Activated T-helper 1 cell treated with anti-CD3 and anti-CD28 coated beads, Interleukin-12 subunit alpha, Interleukin-12 subunit beta, Interleukin-2, Interleukin-4 antibody, amounts not matched to agents 30 ng/mL and 10 ng/mL and 1 ng/mL, durations not matched to agents 14 hours and 24 hours and 36 hours (primary cell): ENCODE measurements around the gene DAPK2. TPM values are rescaled to one million over a fixed set of nuclear protein-coding genes. Genes with fewer than 3 reads are reported as not detected.
A peak's percentile ranks its signal among the peaks of the same experiment; 100 is the strongest.

ENCODE experiments used
- DNase-seq: peaks from one replicate; pipeline ENCODE4 v3.0.0; 2021; ENCODE audit warnings: low spot score
- H3K27ac Mint-ChIP-seq: one replicate; pipeline ENCODE4 v1.8.0; 2021; ENCODE audit warnings: mild to moderate bottlenecking, mixed read lengths
- H3K27me3 Mint-ChIP-seq: one replicate; pipeline ENCODE4 v1.8.0; 2022; ENCODE audit warnings: mild to moderate bottlenecking, moderate library complexity, mixed read lengths; ENCODE audit not compliant: insufficient read depth
- H3K36me3 Mint-ChIP-seq: one replicate; pipeline ENCODE4 v1.8.0; 2021; ENCODE audit warnings: low read depth, mixed read lengths
- H3K4me1 Mint-ChIP-seq: one replicate; pipeline ENCODE4 v1.8.0; 2021; ENCODE audit warnings: low read depth, mixed read lengths
- H3K4me3 Mint-ChIP-seq: one replicate; pipeline ENCODE4 v1.8.0; 2021; ENCODE audit warnings: mild to moderate bottlenecking, moderate library complexity, mixed read lengths
- H3K9me3 Mint-ChIP-seq: one replicate; pipeline ENCODE4 v1.8.0; 2021; ENCODE audit warnings: mixed read lengths
- intact Hi-C: fragments of 100-400 bp; cut with micrococcal nuclease; formaldehyde crosslinking; loops from one replicate; pipeline ENCODE4 v1.15.1; 2024
- total RNA-seq: library from RNA; stranded (reverse); gene quantifications from 2 replicates; pipeline ENCODE4 v1.2.3, GENCODE V29; 2022

DAPK2 gene
- total RNA-seq, 1 donor from 2014 or later, result 8.7 TPM

DNA sequence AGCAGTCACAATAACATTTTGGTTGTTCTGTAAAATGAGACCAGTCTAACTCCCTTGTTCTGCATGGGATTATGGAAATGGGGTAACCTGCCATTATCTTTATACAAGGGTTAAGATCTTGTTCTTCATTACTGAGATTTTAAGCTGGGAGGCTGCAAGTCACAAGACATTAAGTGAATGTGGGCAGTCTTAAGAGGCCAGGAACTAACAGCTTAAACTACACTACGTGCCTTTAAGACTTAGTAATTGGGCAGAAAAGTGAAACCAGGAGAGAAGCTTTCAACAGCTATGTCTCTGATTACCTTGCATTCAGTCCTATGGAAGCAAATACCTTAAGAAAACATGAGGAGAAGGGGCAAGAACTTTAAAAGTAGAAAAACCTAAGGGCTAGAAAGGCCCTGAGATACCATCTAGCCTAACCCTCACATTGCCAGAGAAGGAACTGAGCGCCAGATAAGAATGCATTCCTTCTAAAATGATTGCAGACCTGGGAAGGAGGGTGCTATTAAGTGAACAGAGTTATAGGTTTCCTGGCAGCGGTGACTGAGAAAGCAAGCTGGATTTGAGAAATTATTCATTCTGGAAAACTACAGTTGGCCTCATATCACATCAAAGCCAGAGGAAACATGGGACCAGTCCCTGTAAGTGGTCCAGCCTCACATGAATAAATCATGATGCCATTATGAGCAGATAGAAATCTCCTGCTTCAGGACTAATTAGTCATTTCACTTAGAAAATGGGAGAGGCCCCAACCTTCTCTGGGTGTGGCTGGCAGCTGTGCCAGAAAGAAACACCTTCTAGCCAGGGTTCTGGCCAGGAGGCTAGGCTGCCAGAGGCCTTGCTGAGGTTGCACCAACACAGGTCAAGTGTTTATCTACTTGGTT lies 32.9 kb downstream of the DAPK2 start:
- intact Hi-C loops, result no loop called here
- Mint-ChIP-seq H3K36me3 (no peaks in the 10 kb centered on the region), H3K27ac (no peak overlapping the region), H3K27me3 (no peaks in the 10 kb centered on the region), H3K4me1 (peaks cover 47% of the 10 kb centered on the region), H3K4me3 (no peak overlapping the region), H3K9me3 (no peaks in the 10 kb centered on the region)
- DNase-seq, result no peak

DNA sequence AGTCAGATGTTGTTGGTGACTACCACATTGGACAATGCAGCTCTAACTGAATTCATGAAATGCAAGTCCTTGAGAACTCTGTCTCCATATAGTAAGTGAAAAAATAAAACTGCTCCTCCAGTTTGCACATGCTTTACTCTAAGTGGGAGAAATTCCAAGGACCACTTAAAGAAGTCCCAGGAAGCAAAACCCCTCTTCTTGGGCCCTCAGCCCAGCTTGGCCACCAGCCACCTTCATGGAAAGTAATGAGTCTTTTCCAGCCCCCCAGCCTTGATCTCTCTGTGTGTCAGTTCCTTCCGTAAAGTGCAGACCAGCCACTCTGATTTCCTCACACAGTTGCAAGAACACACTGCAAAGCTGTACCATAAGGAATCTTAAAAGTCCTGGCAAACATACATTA lies 34.5 kb downstream of the DAPK2 start:
- H3K4me1 Mint-ChIP-seq, result peaks cover 61% of the 10 kb centered on the region
- no peaks in the 10 kb centered on the region for H3K36me3 Mint-ChIP-seq
- peak overlapping the region; percentile 4 for H3K4me3 Mint-ChIP-seq
- DNase-seq, result no peak
- intact Hi-C loops, result loop anchor here (1.0 to 2.0 kb wide), 5 partner anchors 17 to 81 kb away; partner anchors contain the start of genes CIAO2A and DAPK2
- no peaks in the 10 kb centered on the region for H3K27me3 Mint-ChIP-seq
- H3K27ac Mint-ChIP-seq, result peak overlapping the region; percentile 72
- no peaks in the 10 kb centered on the region for H3K9me3 Mint-ChIP-seq

DNA sequence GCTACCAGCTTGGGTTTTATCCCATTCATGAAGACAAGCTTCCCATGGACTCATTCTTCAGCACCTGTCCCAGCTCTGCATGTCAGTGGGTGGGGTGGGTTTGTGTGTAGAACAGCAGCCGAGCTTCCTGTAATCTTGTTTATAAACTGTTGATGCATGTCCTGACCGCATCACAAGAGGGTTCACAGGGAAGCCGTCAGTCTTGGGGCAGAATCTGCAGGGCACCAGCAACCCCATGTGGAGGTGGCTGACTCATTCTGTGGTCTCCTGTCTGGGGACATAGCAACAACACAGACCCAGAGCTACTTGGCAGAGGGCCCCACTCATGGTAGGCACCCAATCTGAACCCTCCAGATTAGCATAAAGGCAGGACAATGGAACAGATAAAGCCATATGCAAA lies 35.6 kb downstream of the DAPK2 start:
- peak; percentile 79 for DNase-seq
- intact Hi-C loops, result loop anchor here (1.0 to 2.0 kb wide), 6 partner anchors 18 to 118 kb away; partner anchors contain the start of genes CIAO2A and DAPK2

DNA sequence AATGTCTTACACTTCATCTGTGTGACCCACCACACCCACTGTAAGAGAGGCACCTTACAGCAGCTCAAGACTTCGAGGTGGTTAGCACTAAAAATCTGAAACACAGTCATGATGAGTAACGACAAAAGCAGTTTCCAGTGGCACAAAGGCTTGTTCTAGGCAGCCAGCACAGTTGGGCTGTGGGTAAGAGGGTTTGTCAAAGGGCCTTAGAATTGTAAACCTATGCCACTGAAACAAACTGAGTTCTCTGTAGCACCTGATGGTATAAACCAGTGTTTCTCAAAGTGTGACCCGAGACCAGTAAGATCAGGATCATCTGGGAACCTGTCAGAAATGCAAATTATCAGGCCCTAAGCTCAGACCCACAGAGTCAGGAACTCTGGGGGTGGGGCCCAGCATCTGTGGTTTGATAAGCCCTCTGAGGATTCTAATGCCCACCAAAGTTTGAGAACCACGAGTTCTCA lies 36.5 kb downstream of the DAPK2 start:
- Mint-ChIP-seq H3K4me3 (peak overlapping the region; percentile 55), H3K27me3 (no peaks in the 10 kb centered on the region), H3K27ac (peak overlapping the region; percentile 87), H3K9me3 (no peaks in the 10 kb centered on the region), H3K4me1 (peaks cover 68% of the 10 kb centered on the region), H3K36me3 (no peaks in the 10 kb centered on the region)
- peak; percentile 39 for DNase-seq
- intact Hi-C loops, result loop anchor here (1.0 to 2.0 kb wide), 8 partner anchors 12 to 175 kb away; partner anchors contain the start of gene CIAO2A

More for the DNA sequence above, 35.6 kb downstream of the DAPK2 start:
- Mint-ChIP-seq H3K27me3 (no peaks in the 10 kb centered on the region), H3K27ac (peak overlapping the region; percentile 87), H3K36me3 (no peaks in the 10 kb centered on the region), H3K4me1 (peaks cover 61% of the 10 kb centered on the region), H3K9me3 (no peaks in the 10 kb centered on the region), H3K4me3 (peak overlapping the region; percentile 64)

DNA sequence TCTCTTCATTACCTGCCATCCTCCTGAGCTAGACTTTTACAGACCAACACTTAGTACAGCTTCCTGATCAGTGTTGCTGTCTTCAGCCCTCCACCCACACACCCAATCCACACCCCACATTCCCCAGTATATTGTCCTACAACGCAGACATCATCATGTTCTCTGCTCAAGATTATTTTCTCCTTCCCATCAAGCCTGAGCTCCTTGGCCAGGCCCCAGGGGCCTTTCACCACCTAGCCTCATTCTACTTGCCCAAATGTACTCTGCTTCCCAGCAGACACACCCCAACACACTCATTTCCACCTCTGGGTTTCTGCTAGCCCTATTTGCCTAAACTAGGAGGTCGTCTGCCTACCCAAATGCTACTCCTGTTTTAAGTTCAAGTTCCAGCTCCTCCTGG lies 37.0 kb downstream of the DAPK2 start:
- H3K27ac Mint-ChIP-seq, result peak overlapping the region; percentile 87
- peak overlapping the region; percentile 55 for H3K4me3 Mint-ChIP-seq
- H3K4me1 Mint-ChIP-seq, result peaks cover 74% of the 10 kb centered on the region
- no peaks in the 10 kb centered on the region for H3K9me3 Mint-ChIP-seq
- H3K27me3 Mint-ChIP-seq, result no peaks in the 10 kb centered on the region
- intact Hi-C loops, result loop anchor here (1.0 to 2.0 kb wide), 3 partner anchors 11 to 174 kb away; no protein-coding TSS in a partner anchor
- no peaks in the 10 kb centered on the region for H3K36me3 Mint-ChIP-seq
- DNase-seq, result no peak

DNA sequence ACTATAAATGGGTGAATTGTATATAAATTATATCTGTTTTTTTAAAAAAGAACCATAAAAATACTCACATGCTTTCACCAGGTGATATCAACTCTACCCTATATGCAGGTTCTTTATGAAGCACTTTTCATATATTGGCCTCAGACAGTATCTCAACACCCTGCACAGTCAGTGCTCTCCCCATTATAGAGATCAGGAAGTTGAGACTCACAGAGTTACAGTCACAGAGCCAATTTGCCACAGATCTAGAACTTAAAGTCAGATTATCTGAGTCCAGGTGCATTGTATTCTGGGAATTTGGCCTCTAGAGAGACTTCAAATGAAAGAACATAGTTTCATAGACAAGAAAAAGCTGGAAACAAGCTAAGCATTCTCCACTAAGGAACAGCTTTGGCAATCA lies 38.1 kb downstream of the DAPK2 start:
- DNase-seq, result no peak
- Mint-ChIP-seq H3K27me3 (no peaks in the 10 kb centered on the region), H3K4me1 (peaks cover 80% of the 10 kb centered on the region), H3K36me3 (peaks cover 4% of the 10 kb centered on the region), H3K27ac (no peak overlapping the region), H3K9me3 (no peaks in the 10 kb centered on the region), H3K4me3 (no peak overlapping the region)
- intact Hi-C loops, result loop anchor here (2.0 kb wide), 1 partner anchor 173 kb away; no protein-coding TSS in a partner anchor

DNA sequence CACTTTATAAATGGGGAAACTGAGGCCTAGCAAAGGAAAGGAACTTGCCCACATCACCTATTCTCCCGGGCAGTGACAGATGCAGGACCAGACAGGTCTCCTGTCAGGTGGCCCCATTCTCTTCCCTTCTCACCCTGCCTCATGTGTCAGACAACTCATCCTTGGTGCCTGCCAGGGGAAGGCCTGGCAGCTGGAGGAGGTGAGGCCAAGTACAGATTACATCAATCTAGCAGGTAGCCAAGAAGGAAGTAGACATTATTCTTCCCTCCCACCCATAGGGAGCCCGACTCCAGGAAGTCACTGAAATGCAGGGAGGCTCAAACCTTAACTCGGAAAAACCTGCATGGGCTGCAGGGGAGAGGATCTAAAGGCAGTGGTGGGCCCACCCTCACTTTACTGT lies 39.6 kb downstream of the DAPK2 start:
- intact Hi-C loops, result no loop called here

DNA sequence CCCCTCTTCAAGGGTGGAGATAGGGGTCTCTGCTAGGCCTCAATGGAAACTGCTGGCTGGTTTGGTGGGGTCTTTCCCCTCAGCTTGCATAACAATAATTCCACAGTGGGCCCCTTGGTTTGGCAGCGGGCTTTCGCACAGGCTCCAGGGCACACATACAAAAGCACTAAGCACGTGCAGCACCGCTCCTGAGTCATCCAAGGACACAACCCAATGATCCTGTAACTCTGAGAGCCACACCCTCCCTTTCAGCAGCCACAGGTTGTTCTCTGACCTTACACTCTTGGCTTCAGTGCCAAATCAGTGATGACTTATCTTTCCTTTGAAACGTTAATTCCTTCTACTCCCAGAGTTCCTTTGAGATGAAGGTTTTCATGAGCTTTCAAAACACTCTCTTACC lies 41.7 kb downstream of the DAPK2 start:
- intact Hi-C loops, result no loop called here
- Mint-ChIP-seq H3K9me3 (no peaks in the 10 kb centered on the region), H3K27ac (no peak overlapping the region), H3K4me3 (no peak overlapping the region), H3K4me1 (peaks cover 73% of the 10 kb centered on the region), H3K27me3 (peaks cover 2% of the 10 kb centered on the region), H3K36me3 (peaks cover 4% of the 10 kb centered on the region)
- no peak for DNase-seq

More for the DNA sequence above, 39.6 kb downstream of the DAPK2 start:
- Mint-ChIP-seq H3K4me3 (no peak overlapping the region), H3K27ac (no peak overlapping the region), H3K27me3 (no peaks in the 10 kb centered on the region), H3K9me3 (no peaks in the 10 kb centered on the region), H3K4me1 (peaks cover 74% of the 10 kb centered on the region), H3K36me3 (peaks cover 4% of the 10 kb centered on the region)
- no peak for DNase-seq

DNA sequence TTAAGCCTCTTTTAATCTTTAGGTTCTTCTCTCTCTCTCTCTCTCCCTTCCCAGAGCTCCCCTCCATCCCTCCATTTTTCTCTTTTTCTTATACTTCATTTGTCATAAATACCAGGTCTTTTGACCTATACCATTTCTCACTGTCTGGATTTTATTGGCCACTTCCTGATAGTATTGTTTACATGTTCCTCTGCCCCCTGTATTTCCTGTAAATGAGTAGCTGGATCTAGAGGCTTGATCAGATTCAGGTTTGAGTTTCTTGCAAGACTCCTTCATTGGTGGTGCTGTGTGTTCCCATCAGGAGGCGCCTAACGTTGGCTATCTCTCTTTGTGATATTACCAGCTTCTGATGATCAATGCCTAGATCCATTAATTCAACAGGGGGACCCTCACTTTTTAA lies 42.2 kb downstream of the DAPK2 start:
- Mint-ChIP-seq H3K27me3 (peaks cover 2% of the 10 kb centered on the region), H3K4me3 (no peak overlapping the region), H3K27ac (peak overlapping the region; percentile 72)

DNA sequence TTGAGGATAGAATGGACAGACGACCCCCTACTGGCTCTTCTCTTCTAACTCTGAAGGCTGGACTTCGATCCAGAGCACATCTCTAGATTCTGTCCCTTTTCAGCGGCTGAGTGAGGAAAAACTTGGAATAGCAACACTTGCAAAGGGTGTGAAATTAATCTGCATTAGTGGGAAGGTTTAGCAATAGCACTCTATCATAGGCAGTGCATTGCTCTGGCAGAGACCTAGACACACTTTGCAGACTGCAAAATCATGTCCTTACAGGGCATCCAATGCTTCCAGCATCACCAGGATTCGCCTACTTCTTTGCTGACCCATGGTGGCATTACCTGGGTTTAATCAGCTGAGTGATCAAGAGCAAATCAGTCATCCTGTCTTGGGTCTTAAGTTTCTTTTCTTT lies 43.1 kb downstream of the DAPK2 start:
- H3K27me3 Mint-ChIP-seq, result peaks cover 2% of the 10 kb centered on the region
- peaks cover 4% of the 10 kb centered on the region for H3K36me3 Mint-ChIP-seq
- no peak overlapping the region for H3K4me3 Mint-ChIP-seq
- H3K9me3 Mint-ChIP-seq, result no peaks in the 10 kb centered on the region
- H3K4me1 Mint-ChIP-seq, result peaks cover 73% of the 10 kb centered on the region
- intact Hi-C loops, result no loop called here
- DNase-seq, result no peak
- H3K27ac Mint-ChIP-seq, result no peak overlapping the region

More for the DNA sequence above, 42.2 kb downstream of the DAPK2 start:
- DNase-seq, result no peak
- Mint-ChIP-seq H3K9me3 (no peaks in the 10 kb centered on the region), H3K4me1 (peaks cover 73% of the 10 kb centered on the region), H3K36me3 (peaks cover 4% of the 10 kb centered on the region)
- intact Hi-C loops, result no loop called here

DNA sequence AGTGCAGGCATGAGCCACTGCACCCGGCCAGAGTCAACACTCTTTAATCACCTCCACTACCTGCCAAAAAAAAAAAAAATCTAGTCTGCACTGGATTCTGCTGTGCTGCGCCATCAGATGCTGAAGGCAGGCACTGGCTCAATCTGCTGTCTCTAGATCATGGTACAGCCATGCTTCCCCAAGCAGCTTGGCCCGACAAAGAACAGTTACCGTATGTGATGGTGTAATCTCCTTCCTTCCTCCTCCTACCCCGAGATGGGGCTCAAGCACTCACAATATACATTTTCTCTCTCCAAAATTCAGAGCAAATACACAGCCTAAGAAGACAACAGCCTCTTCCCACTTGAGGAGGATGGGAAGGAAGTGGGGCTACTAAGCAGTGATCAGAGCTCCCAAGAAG lies 45.1 kb downstream of the DAPK2 start:
- Mint-ChIP-seq H3K4me3 (no peak overlapping the region), H3K4me1 (peaks cover 78% of the 10 kb centered on the region), H3K36me3 (peaks cover 4% of the 10 kb centered on the region), H3K27ac (no peak overlapping the region), H3K9me3 (no peaks in the 10 kb centered on the region), H3K27me3 (peaks cover 4% of the 10 kb centered on the region)
- intact Hi-C loops, result no loop called here
- no peak for DNase-seq

DNA sequence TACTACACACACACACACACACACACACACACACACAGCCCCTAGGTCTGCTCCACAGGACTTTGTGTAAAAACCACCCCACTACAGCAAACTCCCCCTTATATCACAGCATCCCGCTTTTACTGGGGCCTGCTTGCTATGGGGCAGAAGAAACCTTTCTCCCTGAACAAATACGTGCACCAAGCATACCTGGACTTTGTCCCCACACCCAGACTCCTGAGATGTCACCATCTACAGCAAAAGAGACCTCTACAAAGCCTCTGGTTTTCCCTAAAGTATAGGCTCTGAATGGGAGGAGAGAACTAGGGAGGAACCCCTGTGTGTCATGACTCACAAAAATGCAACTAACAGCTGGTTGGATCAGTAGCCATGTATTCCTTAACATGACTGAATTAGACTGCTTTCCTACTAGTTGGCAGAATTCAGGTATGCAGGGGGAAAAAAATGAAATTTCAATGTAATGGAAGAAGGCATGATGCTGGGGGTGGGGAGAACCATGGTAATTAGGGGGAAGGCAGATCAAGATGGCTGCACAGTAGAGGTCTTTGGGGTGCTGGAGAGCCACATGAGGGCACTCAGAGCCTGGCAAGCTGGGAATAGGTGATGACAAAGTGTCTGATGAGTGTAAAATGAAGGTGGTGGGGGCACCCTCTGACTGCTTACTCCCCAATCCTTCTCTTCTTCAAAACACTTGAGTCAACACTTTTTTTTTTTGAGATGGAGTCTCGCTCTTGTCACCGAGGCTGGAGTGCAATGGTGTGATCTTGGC lies 45.9 kb downstream of the DAPK2 start:
- Mint-ChIP-seq H3K27ac (no peak overlapping the region), H3K27me3 (peaks cover 8% of the 10 kb centered on the region), H3K4me3 (no peak overlapping the region), H3K9me3 (no peaks in the 10 kb centered on the region), H3K4me1 (peaks cover 84% of the 10 kb centered on the region), H3K36me3 (peaks cover 4% of the 10 kb centered on the region)
- intact Hi-C loops, result no loop called here
- DNase-seq, result no peak

DNA sequence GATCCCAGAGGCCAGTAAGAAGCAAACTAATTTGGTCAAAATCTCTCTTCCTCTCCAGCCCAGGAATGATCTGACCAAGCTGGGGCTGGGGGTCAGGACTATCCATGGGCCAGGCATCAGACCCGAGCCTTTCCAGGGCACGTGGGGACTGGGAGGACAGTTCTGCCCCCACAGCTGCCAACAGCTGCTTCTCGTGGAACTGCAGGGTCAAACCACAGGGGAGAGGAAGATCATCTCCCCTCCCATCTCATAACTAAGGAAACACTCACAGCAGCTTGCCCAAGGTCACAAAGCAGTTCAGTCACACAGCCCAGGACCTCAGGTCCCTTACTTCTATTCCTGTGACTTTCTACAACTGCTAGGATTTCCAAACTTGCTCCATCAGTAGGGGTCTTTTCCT lies 47.1 kb downstream of the DAPK2 start:
- DNase-seq, result no peak
- no peak overlapping the region for H3K27ac Mint-ChIP-seq
- H3K4me3 Mint-ChIP-seq, result no peak overlapping the region
- H3K4me1 Mint-ChIP-seq, result peaks cover 74% of the 10 kb centered on the region
- peaks cover 3% of the 10 kb centered on the region for H3K36me3 Mint-ChIP-seq
- peaks cover 8% of the 10 kb centered on the region for H3K27me3 Mint-ChIP-seq
- intact Hi-C loops, result no loop called here
- no peaks in the 10 kb centered on the region for H3K9me3 Mint-ChIP-seq
